ENCODE measurements around the gene CYP27C1. TPM values are rescaled to one million over a fixed set of nuclear protein-coding genes. Genes with fewer than 3 reads are reported as not detected.

CYP27C1 gene
- total RNA-seq, 1 donor from 2014 or later, result 3.0 TPM

DNA sequence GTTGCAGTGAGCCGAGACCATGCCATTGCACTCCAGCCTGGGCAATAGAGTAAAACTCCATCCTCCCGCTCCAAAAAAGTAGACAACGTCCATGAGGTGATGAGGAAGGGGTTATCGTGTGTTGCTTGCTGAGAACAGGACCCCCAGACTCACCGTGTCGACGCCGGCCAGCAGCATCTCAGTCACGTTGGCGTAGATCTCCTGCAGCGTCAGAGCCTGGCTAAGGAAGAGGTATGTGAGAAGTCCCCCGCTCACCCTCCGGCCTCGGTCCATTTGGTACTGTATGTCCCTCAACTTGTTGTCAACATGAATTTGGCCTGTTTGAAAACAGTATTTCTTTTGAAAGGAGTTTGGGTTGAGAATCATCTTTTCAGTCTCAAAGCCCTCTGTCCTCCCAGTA lies 20.9 kb downstream of the CYP27C1 start:
- H3K36me3 ChIP-seq, result peaks cover 10% of the 10 kb centered on the region
- Mint-ChIP-seq H3K4me3 (no peak overlapping the region), H3K27ac (no peak overlapping the region), H3K9me3 (peaks cover 5% of the 10 kb centered on the region), H3K4me1 (no peaks in the 10 kb centered on the region), H3K27me3 (ENCODE audit: insufficient read depth, low read depth) (peaks cover 2% of the 10 kb centered on the region), H3K36me3 (peaks cover 9% of the 10 kb centered on the region)
- H3K9me3 ChIP-seq (ENCODE audit: low read depth), result peaks cover 6% of the 10 kb centered on the region
- no peaks in the 10 kb centered on the region for H3K79me2 ChIP-seq (ENCODE audit: low read depth)
- H3F3A ChIP-seq (ENCODE audit: low read depth), result peaks cover 21% of the 10 kb centered on the region
- H3K27me3 ChIP-seq, result no peaks in the 10 kb centered on the region
- no peak for DNase-seq (ENCODE audit: low spot score)
- no peak overlapping the region for H3K9ac ChIP-seq
- H3K27ac ChIP-seq, result no peak overlapping the region
- TF ChIP-seq EZH2phosphoT487 (IDR thresholded peaks at IDR 0.05), result no peak
- TF ChIP-seq EZH2 (IDR thresholded peaks at IDR 0.05), result no peak
- TF ChIP-seq, protein P1, sequence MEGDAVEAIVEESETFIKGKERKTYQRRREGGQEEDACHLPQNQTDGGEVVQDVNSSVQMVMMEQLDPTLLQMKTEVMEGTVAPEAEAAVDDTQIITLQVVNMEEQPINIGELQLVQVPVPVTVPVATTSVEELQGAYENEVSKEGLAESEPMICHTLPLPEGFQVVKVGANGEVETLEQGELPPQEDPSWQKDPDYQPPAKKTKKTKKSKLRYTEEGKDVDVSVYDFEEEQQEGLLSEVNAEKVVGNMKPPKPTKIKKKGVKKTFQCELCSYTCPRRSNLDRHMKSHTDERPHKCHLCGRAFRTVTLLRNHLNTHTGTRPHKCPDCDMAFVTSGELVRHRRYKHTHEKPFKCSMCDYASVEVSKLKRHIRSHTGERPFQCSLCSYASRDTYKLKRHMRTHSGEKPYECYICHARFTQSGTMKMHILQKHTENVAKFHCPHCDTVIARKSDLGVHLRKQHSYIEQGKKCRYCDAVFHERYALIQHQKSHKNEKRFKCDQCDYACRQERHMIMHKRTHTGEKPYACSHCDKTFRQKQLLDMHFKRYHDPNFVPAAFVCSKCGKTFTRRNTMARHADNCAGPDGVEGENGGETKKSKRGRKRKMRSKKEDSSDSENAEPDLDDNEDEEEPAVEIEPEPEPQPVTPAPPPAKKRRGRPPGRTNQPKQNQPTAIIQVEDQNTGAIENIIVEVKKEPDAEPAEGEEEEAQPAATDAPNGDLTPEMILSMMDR (IDR thresholded peaks at IDR 0.05), result no peak
- no peak overlapping the region for H2AFZ ChIP-seq (replicated peaks)
- H3K4me2 ChIP-seq, result no peak overlapping the region
- H3K4me1 ChIP-seq, result peaks cover under 1% of the 10 kb centered on the region
- H3K4me3 ChIP-seq, result no peak overlapping the region
- H4K20me1 ChIP-seq (ENCODE audit: low read depth), result no peaks in the 10 kb centered on the region

DNA sequence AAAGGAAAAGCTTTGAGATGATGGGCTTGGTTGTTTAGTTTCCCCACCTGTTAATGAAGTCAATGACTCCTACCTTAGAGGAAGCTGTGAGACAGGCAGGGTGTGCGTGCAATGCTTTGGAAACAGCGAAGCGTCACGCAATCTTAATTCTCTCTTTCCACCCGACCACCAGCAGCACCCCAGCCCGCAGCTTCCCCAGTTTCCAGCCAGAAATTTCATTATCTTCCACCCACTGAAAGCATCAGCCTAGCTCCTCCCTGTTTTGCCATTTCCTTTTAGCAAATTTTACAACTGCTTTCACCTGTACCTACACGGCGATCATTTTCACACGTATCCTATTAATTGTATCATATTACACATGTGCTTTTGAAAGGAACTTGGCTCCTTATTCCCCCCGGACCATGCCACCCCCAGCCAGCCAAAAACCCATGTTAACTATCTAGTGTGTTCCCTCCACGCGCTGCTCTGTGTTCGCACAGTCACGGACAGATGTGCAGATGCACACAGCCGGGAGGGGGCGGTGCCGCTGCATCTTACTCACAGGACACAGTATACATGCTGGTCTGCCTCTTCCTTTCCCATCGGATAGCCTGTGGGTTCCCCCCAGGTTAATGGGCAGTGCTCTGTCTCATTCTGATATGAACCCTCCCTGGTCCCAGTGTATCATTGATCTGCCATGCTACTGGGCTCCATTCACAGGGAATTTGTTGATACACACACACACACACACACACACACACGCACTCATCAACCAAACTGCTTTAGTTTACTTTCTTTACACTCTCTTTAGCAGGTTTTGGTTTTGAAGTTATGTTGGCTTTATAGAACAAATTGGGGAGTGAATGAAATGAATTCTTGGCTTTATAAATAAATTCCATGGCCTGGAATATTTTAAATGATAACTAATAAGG lies 22.4 kb downstream of the CYP27C1 start:
- Histone ChIP-seq H3K4me1 (peaks cover 8% of the 10 kb centered on the region), H3K27ac (no peak overlapping the region), H4K20me1 (ENCODE audit: low read depth) (no peaks in the 10 kb centered on the region), H3K4me2 (peak overlapping the region; percentile 1), H3K9ac (no peak overlapping the region), H3F3A (ENCODE audit: low read depth) (peaks cover 27% of the 10 kb centered on the region), H3K36me3 (peaks cover 10% of the 10 kb centered on the region), H3K4me3 (no peak overlapping the region), H3K79me2 (ENCODE audit: low read depth) (no peaks in the 10 kb centered on the region), H3K27me3 (no peaks in the 10 kb centered on the region), H2AFZ (replicated peaks) (no peak overlapping the region), H3K9me3 (ENCODE audit: low read depth) (peaks cover 6% of the 10 kb centered on the region)
- peaks cover 9% of the 10 kb centered on the region for H3K36me3 Mint-ChIP-seq
- H3K4me1 Mint-ChIP-seq, result no peaks in the 10 kb centered on the region
- H3K27ac Mint-ChIP-seq, result no peak overlapping the region
- peaks cover 5% of the 10 kb centered on the region for H3K9me3 Mint-ChIP-seq
- peak; percentile 85 for DNase-seq (ENCODE audit: low spot score)
- peaks cover 2% of the 10 kb centered on the region for H3K27me3 Mint-ChIP-seq (ENCODE audit: insufficient read depth, low read depth)
- H3K4me3 Mint-ChIP-seq, result no peak overlapping the region
- TF ChIP-seq, protein P1 (IDR thresholded peaks at IDR 0.05), result peak; percentile 75
- no peak for TF ChIP-seq EZH2 (IDR thresholded peaks at IDR 0.05)

DNA sequence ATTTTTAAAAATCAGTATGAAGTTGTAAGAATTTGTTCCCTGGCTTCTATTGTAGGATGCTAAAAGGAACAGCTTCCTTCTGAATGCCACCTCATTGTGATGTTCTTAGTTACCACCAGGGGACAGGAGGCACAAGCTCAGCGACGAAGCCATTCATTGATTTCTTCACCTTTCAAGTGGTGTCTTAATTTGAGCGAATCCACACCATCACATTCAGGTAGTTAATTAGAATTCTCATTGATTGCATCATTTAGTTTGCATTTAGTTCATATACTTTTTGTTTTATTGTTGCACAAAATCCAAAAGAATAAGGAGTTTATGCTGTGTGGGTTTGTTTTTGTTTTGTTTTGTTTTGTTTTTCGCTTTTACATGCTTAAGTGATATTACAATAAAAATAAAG lies 23.1 kb downstream of the CYP27C1 start:
- H3K27ac Mint-ChIP-seq, result no peak overlapping the region
- peaks cover 5% of the 10 kb centered on the region for H3K9me3 Mint-ChIP-seq
- H3K27me3 Mint-ChIP-seq (ENCODE audit: insufficient read depth, low read depth), result peaks cover 2% of the 10 kb centered on the region
- H3K79me2 ChIP-seq (ENCODE audit: low read depth), result no peaks in the 10 kb centered on the region
- DNase-seq (ENCODE audit: low spot score), result peak; percentile 45
- H3K27ac ChIP-seq, result no peak overlapping the region
- H3K9ac ChIP-seq, result no peak overlapping the region
- peaks cover 27% of the 10 kb centered on the region for H3F3A ChIP-seq (ENCODE audit: low read depth)
- H4K20me1 ChIP-seq (ENCODE audit: low read depth), result no peaks in the 10 kb centered on the region
- peaks cover 8% of the 10 kb centered on the region for H3K4me1 ChIP-seq
- no peak overlapping the region for H3K4me3 ChIP-seq
- H3K9me3 ChIP-seq (ENCODE audit: low read depth), result peaks cover 6% of the 10 kb centered on the region
- no peaks in the 10 kb centered on the region for H3K27me3 ChIP-seq
- H3K36me3 Mint-ChIP-seq, result peaks cover 9% of the 10 kb centered on the region
- H3K36me3 ChIP-seq, result peaks cover 10% of the 10 kb centered on the region
- H2AFZ ChIP-seq (replicated peaks), result no peak overlapping the region
- H3K4me3 Mint-ChIP-seq, result no peak overlapping the region
- TF ChIP-seq, protein P1 (IDR thresholded peaks at IDR 0.05), result peak; percentile 57
- TF ChIP-seq EZH2phosphoT487 (IDR thresholded peaks at IDR 0.05), result no peak
- TF ChIP-seq EZH2 (IDR thresholded peaks at IDR 0.05), result no peak
- no peak overlapping the region for H3K4me2 ChIP-seq
- H3K4me1 Mint-ChIP-seq, result no peaks in the 10 kb centered on the region
